CD4-positive, alpha-beta T cell treated with Interleukin-2 at 100 ng/mL for 4 hours (primary cell): ENCODE measurements around the gene HIF1AN.

Experiments
- DNase-seq: peaks from one replicate; pipeline ENCODE4 v3.0.0-alpha.2; 2020; ENCODE audit warnings: low spot score

HIF1AN gene

GRCh38 chr10:100535715-100536353 is at the start of gene HIF1AN:
HIF1AN (plus strand) TSS chr10:100535943; CDS start chr10:100535959, 16 bp downstream.
- peak; percentile 95 for DNase-seq

GRCh38 chr10:100487529-100487928 is 48.2 kb upstream of the HIF1AN start:
- DNase-seq: no peak

GRCh38 chr10:100489396-100489795 is 46.3 kb upstream of the HIF1AN start:
- no peak for DNase-seq

- DNase-seq: no peak
Measured at GRCh38 chr10:100490531-100490930, 45.2 kb upstream of the HIF1AN start.

GRCh38 chr10:100496567-100496966 is 39.2 kb upstream of the HIF1AN start:
- DNase-seq: no peak

GRCh38 chr10:100498059-100498458 is 37.7 kb upstream of the HIF1AN start:
- no peak for DNase-seq

- DNase-seq: no peak
Measured at GRCh38 chr10:100501423-100501822, 34.3 kb upstream of the HIF1AN start.

- DNase-seq: no peak
Measured at GRCh38 chr10:100502926-100503494, 32.7 kb upstream of the HIF1AN start.

- DNase-seq: no peak
Measured at GRCh38 chr10:100504096-100504495, 31.6 kb upstream of the HIF1AN start.

GRCh38 chr10:100505164-100505563 is 30.6 kb upstream of the HIF1AN start:
- DNase-seq: no peak

GRCh38 chr10:100506596-100507356 is 29.0 kb upstream of the HIF1AN start:
- DNase-seq: no peak

- no peak for DNase-seq
Measured at GRCh38 chr10:100507357-100507732, 28.4 kb upstream of the HIF1AN start.

GRCh38 chr10:100508266-100508665 is 27.5 kb upstream of the HIF1AN start:
- no peak for DNase-seq

- DNase-seq: peak; percentile 75
Measured at GRCh38 chr10:100508691-100509150, 27.0 kb upstream of the HIF1AN start.

GRCh38 chr10:100509241-100509840 is 26.4 kb upstream of the HIF1AN start:
- peak; percentile 69 for DNase-seq

- DNase-seq: peak; percentile 84
Measured at GRCh38 chr10:100510533-100511308, 25.0 kb upstream of the HIF1AN start.

- DNase-seq: no peak
Measured at GRCh38 chr10:100515612-100516011, 20.1 kb upstream of the HIF1AN start.

GRCh38 chr10:100516847-100517246 is 18.9 kb upstream of the HIF1AN start:
- DNase-seq: no peak

GRCh38 chr10:100518761-100519241 is 16.9 kb upstream of the HIF1AN start:
- DNase-seq: peak; percentile 68

- DNase-seq: no peak
Measured at GRCh38 chr10:100519311-100520051, 16.3 kb upstream of the HIF1AN start, which contains the start of gene SEC31B. SEC31B (minus strand) TSS chr10:100519861; CDS start chr10:100516952, 2,909 bp downstream.

GRCh38 chr10:100520811-100521210 is 14.9 kb upstream of the HIF1AN start:
- no peak for DNase-seq
